ENCODE measurements around the gene MSN. TPM values are rescaled to one million over a fixed set of nuclear protein-coding genes. Genes with fewer than 3 reads are reported as not detected.
"Not testable (repeated sequence)": the region's sequence is repeated elsewhere in the genome, so short reads cannot be mapped to it uniquely, and the experiment has no call there.

The MSN gene
- total and polyA plus RNA-seq, 2 donors from 2014 or later = 124 to 391 TPM

DNA sequence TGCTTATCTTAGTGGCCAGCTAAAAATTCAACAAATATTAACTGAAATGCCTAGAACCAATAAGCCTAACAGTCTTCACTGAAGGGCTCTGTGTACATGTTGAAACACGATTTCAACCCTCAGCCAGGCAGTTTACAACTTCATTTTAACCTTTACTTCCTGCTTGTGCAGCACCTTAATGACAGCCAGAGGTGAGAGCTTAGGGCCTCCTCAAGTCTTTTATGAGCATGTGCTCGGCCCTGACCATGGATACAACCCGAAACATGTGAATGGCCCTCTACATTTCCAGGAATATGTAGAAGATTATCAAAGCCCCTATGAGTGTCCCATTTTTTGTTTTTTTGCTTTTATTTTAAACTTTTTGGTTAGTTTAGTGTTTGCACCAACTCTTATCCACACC, 88.3 kb downstream of the MSN start:
- TF ChIP-seq, protein P1, sequence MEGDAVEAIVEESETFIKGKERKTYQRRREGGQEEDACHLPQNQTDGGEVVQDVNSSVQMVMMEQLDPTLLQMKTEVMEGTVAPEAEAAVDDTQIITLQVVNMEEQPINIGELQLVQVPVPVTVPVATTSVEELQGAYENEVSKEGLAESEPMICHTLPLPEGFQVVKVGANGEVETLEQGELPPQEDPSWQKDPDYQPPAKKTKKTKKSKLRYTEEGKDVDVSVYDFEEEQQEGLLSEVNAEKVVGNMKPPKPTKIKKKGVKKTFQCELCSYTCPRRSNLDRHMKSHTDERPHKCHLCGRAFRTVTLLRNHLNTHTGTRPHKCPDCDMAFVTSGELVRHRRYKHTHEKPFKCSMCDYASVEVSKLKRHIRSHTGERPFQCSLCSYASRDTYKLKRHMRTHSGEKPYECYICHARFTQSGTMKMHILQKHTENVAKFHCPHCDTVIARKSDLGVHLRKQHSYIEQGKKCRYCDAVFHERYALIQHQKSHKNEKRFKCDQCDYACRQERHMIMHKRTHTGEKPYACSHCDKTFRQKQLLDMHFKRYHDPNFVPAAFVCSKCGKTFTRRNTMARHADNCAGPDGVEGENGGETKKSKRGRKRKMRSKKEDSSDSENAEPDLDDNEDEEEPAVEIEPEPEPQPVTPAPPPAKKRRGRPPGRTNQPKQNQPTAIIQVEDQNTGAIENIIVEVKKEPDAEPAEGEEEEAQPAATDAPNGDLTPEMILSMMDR (IDR thresholded peaks at IDR 0.05; ENCODE audit: borderline replicate concordance, extremely low read depth, insufficient read depth) = no peak
- Histone ChIP-seq H3K9ac (ENCODE audit: low read length in 3 of 3) (no peak overlapping the region), H3K4me3 (ENCODE audit: low read length in 3 of 3) (no peak overlapping the region), H3K4me1 (ENCODE audit: control insufficient read depth in 2 of 3, insufficient read depth in 2 of 3, low read depth in 1 of 3, low read length in 3 of 3) (no peaks in the 10 kb centered on the region), H3K27ac (ENCODE audit: low read depth in 2 of 2, low read length in 2 of 2) (no peak overlapping the region), H3K36me3 (ENCODE audit: control insufficient read depth in 2 of 3, insufficient read depth in 3 of 3, low read length in 3 of 3) (no peaks in the 10 kb centered on the region), H3K27me3 (ENCODE audit: control insufficient read depth, insufficient read depth, low read length) (no peaks in the 10 kb centered on the region), H3K9me3 (ENCODE audit: control insufficient read depth in 2 of 3, insufficient read depth in 1 of 3, low read length in 3 of 3) (no peaks in the 10 kb centered on the region)
- FAIRE-seq (no peak), DNase-seq (no peak)
- intact Hi-C loops (cut with DNase I) = no loop called here

DNA sequence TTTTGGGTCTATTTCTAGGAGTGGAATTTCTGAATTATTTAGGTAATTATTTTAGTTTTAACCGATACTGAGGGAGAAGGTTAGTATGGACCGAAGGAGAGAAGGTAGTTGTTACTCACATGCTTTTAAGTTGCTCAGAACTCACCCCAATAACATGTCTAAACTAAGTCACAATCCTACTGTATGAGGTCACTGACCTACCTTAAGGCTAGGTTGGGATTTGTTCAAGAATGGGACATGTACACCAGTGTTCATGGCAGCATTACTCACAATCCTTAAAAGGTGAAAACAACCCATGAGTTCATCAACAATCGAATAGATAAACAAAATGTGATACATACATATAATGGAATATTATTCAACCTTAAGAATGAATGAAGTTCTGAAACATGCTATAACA, 90.5 kb downstream of the MSN start:
- Histone ChIP-seq H3K4me1 (ENCODE audit: control insufficient read depth in 2 of 3, insufficient read depth in 2 of 3, low read depth in 1 of 3, low read length in 3 of 3) (no peaks in the 10 kb centered on the region), H3K4me3 (ENCODE audit: low read length in 3 of 3) (no peak overlapping the region), H3K27ac (ENCODE audit: low read depth in 2 of 2, low read length in 2 of 2) (no peak overlapping the region), H3K36me3 (ENCODE audit: control insufficient read depth in 2 of 3, insufficient read depth in 3 of 3, low read length in 3 of 3) (no peaks in the 10 kb centered on the region), H3K9ac (ENCODE audit: low read length in 3 of 3) (no peak overlapping the region), H3K27me3 (ENCODE audit: control insufficient read depth, insufficient read depth, low read length) (no peaks in the 10 kb centered on the region), H3K9me3 (ENCODE audit: control insufficient read depth in 2 of 3, insufficient read depth in 1 of 3, low read length in 3 of 3) (no peaks in the 10 kb centered on the region)
- FAIRE-seq (no peak), DNase-seq (no peak)
- intact Hi-C loops (cut with DNase I) = no loop called here
- TF ChIP-seq, protein P1 (IDR thresholded peaks at IDR 0.05; ENCODE audit: borderline replicate concordance, extremely low read depth, insufficient read depth) = no peak

DNA sequence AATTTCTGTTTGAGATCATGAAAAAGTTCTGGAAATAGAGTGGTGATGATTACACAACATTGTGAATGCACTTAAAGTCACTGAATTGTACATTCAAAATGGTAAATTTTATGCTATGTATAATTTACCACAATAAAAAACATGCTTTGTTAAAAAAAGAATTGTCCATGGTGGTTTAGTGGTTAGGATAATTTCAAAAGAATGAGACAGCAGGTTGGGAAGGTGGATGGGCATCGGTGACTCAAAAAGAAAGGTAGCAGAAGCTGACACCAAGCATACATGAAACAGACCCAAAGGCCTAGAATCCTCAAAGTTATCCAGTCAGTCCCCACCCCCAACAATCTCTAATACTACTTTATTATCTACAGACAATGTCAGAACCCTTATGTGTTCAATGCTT, 91.1 kb downstream of the MSN start:
- intact Hi-C loops (cut with DNase I) = no loop called here
- no peaks in the 10 kb centered on the region for H3K9me3 ChIP-seq (ENCODE audit: control insufficient read depth in 2 of 3, insufficient read depth in 1 of 3, low read length in 3 of 3)
- TF ChIP-seq, protein P1 (IDR thresholded peaks at IDR 0.05; ENCODE audit: borderline replicate concordance, extremely low read depth, insufficient read depth) = no peak
- no peaks in the 10 kb centered on the region for H3K4me1 ChIP-seq (ENCODE audit: control insufficient read depth in 2 of 3, insufficient read depth in 2 of 3, low read depth in 1 of 3, low read length in 3 of 3)
- DNase-seq = no peak
- H3K9ac ChIP-seq (ENCODE audit: low read length in 3 of 3) = no peak overlapping the region
- H3K36me3 ChIP-seq (ENCODE audit: control insufficient read depth in 2 of 3, insufficient read depth in 3 of 3, low read length in 3 of 3) = no peaks in the 10 kb centered on the region
- FAIRE-seq = no peak
- no peaks in the 10 kb centered on the region for H3K27me3 ChIP-seq (ENCODE audit: control insufficient read depth, insufficient read depth, low read length)
- H3K4me3 ChIP-seq (ENCODE audit: low read length in 3 of 3) = no peak overlapping the region
- H3K27ac ChIP-seq (ENCODE audit: low read depth in 2 of 2, low read length in 2 of 2) = no peak overlapping the region

DNA sequence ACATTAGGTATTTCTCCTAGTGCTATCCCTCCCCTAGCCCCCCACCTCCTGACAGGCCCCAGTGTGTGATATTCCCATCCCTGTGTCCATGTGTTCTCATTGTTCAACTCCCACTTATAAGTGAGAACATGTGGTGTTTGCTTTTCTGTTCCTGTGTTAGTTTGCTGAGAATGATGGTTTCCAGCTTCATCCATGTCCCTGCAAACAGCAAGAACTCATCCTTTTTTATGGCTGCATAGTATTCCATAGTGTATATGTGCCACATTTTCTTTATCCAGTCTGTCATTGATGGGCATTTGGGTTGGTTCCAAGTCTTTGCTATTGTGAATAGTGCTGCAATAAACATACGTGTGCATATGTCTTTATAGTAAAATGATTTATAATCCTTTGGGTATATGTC, 92.1 kb downstream of the MSN start:
- DNase-seq; intact Hi-C loops (cut with DNase I); H3K9ac ChIP-seq (ENCODE audit: low read length in 3 of 3); H3K36me3 ChIP-seq (ENCODE audit: control insufficient read depth in 2 of 3, insufficient read depth in 3 of 3, low read length in 3 of 3); FAIRE-seq; H3K4me1 ChIP-seq (ENCODE audit: control insufficient read depth in 2 of 3, insufficient read depth in 2 of 3, low read depth in 1 of 3, low read length in 3 of 3); H3K27me3 ChIP-seq (ENCODE audit: control insufficient read depth, insufficient read depth, low read length); H3K27ac ChIP-seq (ENCODE audit: low read depth in 2 of 2, low read length in 2 of 2); H3K4me3 ChIP-seq (ENCODE audit: low read length in 3 of 3); H3K9me3 ChIP-seq (ENCODE audit: control insufficient read depth in 2 of 3, insufficient read depth in 1 of 3, low read length in 3 of 3): not testable (repeated sequence)
